ENCODE measurements around the gene GIGYF2.

DNA sequence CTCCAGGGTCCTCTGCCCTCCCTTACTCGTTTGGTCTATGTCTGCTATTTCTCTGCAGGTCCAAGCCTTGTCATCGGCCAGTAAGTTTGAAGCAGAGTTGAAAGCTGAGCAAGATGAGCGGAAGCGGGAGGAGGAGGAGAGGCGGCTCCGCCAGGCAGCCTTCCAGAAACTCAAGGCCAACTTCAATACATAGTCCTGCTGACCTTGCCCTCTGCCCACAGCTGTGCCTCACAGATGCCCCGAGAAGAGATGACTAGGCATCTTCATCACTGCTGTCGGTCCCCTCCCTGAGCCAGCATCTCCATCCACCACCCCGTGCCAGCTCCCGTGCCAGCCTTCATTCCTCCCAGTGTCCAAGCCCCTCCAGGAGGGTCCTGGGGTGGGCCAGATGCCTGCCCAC, 15.6 kb upstream of the GIGYF2 start:
- TF ChIP-seq, protein P1, sequence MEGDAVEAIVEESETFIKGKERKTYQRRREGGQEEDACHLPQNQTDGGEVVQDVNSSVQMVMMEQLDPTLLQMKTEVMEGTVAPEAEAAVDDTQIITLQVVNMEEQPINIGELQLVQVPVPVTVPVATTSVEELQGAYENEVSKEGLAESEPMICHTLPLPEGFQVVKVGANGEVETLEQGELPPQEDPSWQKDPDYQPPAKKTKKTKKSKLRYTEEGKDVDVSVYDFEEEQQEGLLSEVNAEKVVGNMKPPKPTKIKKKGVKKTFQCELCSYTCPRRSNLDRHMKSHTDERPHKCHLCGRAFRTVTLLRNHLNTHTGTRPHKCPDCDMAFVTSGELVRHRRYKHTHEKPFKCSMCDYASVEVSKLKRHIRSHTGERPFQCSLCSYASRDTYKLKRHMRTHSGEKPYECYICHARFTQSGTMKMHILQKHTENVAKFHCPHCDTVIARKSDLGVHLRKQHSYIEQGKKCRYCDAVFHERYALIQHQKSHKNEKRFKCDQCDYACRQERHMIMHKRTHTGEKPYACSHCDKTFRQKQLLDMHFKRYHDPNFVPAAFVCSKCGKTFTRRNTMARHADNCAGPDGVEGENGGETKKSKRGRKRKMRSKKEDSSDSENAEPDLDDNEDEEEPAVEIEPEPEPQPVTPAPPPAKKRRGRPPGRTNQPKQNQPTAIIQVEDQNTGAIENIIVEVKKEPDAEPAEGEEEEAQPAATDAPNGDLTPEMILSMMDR (IDR thresholded peaks at IDR 0.05) = no peak
- TF ChIP-seq POLR2A (IDR thresholded peaks at IDR 0.05) = no peak
- no peak for TF ChIP-seq EP300 (IDR thresholded peaks at IDR 0.05)
- no peak for TF ChIP-seq POLR2AphosphoS5 (IDR thresholded peaks at IDR 0.05)
